Astrocyte of the cerebellum (primary cell): ENCODE data around the gene ANKIB1.

Experiments used
- DNase-seq: peaks from one replicate; pipeline ENCODE4 v3.0.0-alpha.2; 2011; ENCODE audit warnings: low read depth
- H3K4me3 ChIP-seq: 2 replicates; pipeline ENCODE4 v1.5.1; 2011; ENCODE audit warnings: mild to moderate bottlenecking, low read depth, low read length, moderate library complexity
- in situ Hi-C: cut with HindIII; loops from 2 replicates; pipeline ENCODE4 v1.10.0; 2017; ENCODE audit warnings: low sequenced_read_pairs
- TF ChIP-seq, protein P1 (sequence below): IDR thresholded peaks from 2 replicates; pipeline ENCODE4 v1.5.1; 2012; ENCODE audit warnings: low read length, low read depth, moderate library complexity, mild to moderate bottlenecking; ENCODE audit errors: missing control alignments

ANKIB1 gene

DNA sequence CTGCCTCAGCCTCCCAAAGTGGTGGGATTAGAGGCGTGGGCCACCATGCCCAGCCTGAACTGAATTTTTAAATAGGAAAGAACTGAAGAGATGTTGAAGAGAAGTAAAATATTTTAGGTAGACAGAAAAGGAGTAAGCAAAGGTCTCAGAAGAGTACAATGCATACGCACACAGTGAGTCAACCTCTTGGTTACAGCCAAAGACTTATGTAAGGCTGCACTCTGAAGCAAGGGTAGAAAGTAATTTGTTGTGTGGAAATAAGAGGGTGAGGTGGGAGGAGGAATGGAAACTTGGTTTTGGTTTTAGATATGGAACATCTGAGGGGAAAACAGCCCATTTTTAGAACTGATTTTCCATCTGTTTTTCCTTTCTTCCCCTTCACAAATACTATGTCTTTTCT is 17.7 kb upstream of the ANKIB1 start:
- H3K4me3 ChIP-seq = no peak overlapping the region
- in situ Hi-C loops = no loop called here
- DNase-seq = no peak
- TF ChIP-seq, protein P1, sequence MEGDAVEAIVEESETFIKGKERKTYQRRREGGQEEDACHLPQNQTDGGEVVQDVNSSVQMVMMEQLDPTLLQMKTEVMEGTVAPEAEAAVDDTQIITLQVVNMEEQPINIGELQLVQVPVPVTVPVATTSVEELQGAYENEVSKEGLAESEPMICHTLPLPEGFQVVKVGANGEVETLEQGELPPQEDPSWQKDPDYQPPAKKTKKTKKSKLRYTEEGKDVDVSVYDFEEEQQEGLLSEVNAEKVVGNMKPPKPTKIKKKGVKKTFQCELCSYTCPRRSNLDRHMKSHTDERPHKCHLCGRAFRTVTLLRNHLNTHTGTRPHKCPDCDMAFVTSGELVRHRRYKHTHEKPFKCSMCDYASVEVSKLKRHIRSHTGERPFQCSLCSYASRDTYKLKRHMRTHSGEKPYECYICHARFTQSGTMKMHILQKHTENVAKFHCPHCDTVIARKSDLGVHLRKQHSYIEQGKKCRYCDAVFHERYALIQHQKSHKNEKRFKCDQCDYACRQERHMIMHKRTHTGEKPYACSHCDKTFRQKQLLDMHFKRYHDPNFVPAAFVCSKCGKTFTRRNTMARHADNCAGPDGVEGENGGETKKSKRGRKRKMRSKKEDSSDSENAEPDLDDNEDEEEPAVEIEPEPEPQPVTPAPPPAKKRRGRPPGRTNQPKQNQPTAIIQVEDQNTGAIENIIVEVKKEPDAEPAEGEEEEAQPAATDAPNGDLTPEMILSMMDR = no peak

DNA sequence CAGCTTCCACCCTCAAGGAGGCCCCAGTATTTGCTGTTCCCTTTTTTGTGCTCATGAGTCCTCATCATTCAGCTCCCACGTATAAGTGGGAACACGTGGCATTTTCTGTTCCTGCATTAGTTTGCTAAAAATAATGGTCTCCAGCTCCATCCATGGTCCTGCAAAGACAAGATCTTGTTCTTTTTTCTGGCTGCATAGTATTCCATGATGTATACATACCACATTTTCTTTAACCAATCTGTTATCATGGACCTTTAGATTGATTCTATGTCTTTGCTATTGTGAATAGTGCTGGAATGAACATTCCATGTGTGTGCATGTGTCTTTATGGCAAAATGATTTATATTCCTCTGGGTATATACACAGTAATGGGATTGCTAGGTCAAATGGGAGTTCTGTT is 17.0 kb upstream of the ANKIB1 start:
- no peak overlapping the region for H3K4me3 ChIP-seq
- in situ Hi-C loops = no loop called here
- TF ChIP-seq, protein P1 = no peak
- DNase-seq = no peak

DNA sequence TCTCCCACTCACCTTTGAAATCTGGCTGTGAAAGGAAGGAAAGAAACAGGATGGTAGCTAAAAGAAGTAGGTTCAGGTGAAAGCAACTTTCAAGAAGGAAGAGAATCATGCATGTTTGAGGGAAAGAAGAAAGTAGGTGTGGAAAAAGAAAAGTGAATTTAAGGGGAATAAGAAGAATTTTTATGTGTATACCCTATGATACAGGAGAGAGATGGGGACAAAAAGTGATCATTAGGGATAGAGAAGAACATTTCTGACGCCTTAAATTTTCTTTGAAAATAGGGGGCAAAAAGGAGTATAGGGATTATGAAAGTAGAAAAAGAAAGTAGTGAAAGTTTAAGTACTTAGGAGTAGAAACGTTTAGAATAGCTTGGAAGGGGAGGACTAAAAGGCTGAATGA is 15.2 kb upstream of the ANKIB1 start:
- H3K4me3 ChIP-seq = no peak overlapping the region
- in situ Hi-C loops = no loop called here
- no peak for DNase-seq
- TF ChIP-seq, protein P1 = no peak

DNA sequence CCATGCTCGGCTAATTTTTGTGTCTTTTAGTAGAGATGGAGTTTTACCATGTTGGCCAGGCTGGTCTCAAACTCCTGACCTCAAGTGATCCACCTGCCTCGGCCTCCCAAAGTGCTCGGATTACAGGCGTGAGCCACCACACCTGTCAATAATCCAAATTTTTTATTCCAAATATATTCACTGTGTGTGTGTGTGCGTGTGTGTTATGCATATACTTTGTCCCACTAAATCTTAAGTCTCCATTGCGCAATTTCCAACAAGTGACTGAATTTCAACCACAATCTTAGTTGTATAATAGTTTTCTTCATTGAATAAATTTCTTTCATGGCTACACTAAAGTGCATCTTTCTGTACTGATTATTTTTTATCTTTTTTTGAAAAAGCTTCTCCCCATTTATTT is 2.8 kb upstream of the ANKIB1 start:
- no peak for DNase-seq
- TF ChIP-seq, protein P1 = no peak
- in situ Hi-C loops = no loop called here
- H3K4me3 ChIP-seq = no peak overlapping the region

DNA sequence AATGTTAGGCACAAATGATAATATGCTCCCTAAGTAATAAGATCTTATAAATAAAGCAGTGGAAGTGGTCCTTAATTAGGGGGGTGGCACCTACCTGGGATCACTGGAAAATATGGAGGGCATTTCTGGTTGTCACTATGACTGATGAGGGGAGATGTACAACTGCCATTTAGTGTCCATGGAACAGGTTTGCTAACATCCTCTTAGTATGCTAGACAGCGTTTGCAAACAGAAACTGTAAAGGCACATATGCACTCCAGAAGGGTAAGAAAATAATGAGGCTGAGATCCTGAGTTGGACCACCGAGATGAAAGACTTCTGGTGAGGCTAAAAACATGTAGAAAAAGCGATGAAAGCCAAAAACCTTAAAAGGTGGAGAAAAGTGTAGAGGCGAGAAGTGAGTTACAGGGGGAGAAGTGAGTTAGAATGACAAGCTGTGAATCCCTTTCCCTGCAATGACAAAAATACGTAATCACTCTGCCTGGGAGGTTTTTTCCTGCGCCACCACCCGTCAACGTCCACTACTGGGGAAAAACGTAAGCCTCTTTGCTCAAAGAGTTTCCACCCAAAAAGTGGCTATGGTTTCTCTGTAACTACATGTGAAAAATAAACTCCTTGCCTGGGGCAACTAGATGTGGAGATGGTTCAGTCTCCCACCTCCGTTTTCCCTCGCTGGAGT is 827 bp upstream of the ANKIB1 start:
- in situ Hi-C loops = no loop called here
- no peak for DNase-seq
- TF ChIP-seq, protein P1 = no peak

DNA sequence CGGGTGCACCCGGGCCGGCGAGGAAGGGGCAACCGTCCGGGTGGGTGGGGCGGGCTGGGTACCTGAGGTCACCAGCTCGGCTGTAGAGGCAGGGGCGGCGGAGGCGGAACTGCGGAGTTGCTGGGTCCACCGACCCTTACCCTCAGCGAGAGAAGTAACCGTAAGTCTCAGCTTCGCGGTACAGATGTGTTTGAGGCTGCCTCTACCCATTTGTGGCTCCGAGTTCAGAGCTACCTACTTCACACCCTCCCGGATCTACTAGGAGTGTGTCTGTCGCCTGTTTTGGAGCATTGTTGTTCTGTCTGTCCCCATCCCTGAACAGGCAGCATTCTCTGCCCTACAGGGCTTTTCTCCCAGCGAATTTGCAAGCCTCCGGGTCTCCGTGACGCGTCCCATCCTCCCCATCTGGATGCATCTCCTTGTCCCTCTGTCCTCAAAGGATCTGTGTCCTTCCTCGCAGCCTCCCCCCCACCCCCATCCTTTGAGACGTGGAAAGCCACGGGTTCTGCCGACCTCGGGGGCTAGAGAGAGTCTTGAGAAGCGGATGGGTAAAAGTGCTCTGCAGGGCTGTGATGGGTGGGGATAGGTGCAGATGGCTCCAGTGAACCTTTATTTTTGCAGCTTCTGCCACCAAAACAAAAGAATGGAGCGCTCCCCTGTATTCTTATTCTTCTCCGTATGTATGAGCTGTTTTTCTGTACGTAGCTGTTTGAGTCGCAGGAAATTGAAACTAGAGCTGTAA is 757 bp downstream of the ANKIB1 start:
- H3K4me3 ChIP-seq = peak overlapping the region; percentile 62
- no peak for DNase-seq
- in situ Hi-C loops = no loop called here
- TF ChIP-seq, protein P1 = no peak

More for the DNA sequence above, 827 bp upstream of the ANKIB1 start:
- H3K4me3 ChIP-seq = peak overlapping the region; percentile 62
